AG09309 (cell line): ENCODE data around the gene NME9.
A peak's percentile ranks its signal among the peaks of the same experiment; 100 is the strongest.

Experiments
- DNase-seq: peaks from one replicate; pipeline ENCODE4 v3.0.0-alpha.2; 2010; ENCODE audit warnings: low read depth
- H3K4me3 ChIP-seq: 2 replicates; pipeline ENCODE4 v1.5.1; 2011; ENCODE audit warnings: mild to moderate bottlenecking, low read depth, low read length, moderate library complexity; ENCODE audit not compliant: control insufficient read depth
- TF ChIP-seq, protein P1 (sequence below): IDR thresholded peaks from 2 replicates; pipeline ENCODE4 v1.5.1; 2011; ENCODE audit warnings: mild to moderate bottlenecking, low read depth, low read length, inconsistent platforms; ENCODE audit not compliant: insufficient read depth, control insufficient read depth; ENCODE audit errors: missing control alignments

Gene NME9

GRCh38 chr3:138334608-138335007, 5.0 kb upstream of the NME9 start:
- no peak for DNase-seq
- TF ChIP-seq, protein P1, sequence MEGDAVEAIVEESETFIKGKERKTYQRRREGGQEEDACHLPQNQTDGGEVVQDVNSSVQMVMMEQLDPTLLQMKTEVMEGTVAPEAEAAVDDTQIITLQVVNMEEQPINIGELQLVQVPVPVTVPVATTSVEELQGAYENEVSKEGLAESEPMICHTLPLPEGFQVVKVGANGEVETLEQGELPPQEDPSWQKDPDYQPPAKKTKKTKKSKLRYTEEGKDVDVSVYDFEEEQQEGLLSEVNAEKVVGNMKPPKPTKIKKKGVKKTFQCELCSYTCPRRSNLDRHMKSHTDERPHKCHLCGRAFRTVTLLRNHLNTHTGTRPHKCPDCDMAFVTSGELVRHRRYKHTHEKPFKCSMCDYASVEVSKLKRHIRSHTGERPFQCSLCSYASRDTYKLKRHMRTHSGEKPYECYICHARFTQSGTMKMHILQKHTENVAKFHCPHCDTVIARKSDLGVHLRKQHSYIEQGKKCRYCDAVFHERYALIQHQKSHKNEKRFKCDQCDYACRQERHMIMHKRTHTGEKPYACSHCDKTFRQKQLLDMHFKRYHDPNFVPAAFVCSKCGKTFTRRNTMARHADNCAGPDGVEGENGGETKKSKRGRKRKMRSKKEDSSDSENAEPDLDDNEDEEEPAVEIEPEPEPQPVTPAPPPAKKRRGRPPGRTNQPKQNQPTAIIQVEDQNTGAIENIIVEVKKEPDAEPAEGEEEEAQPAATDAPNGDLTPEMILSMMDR = no peak
- no peak overlapping the region for H3K4me3 ChIP-seq

DNA sequence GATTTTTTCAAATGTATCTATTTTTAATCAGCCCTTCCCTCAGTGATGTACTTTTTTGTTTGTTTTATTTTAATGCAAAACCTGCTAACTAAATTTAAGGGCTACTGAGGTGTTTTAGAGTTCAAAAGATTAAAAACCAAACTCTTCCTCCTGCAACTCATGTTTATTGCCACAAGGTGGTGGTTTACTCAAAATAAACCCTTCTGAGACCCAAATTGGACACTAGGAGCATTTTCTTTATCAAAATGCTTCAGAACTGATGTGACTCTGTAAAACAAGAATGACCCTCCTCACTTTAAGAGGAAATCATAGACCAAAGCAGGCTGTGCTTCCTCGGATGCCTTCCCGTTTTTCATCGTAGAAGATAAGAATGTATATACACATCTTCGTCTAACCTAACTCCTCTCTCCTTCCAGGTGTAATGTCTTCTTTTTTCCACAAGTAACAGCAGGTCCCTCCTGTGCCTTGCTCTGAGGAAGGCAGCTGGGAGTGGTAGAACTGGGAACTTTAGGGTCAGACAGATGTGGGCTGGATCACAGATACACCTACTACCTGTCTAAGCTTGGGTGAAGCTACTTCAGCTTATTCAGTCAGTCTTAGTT, 2.9 kb upstream of the NME9 start:
- TF ChIP-seq, protein P1 = peak; percentile 52
- no peak for DNase-seq
- H3K4me3 ChIP-seq = no peak overlapping the region

- TF ChIP-seq, protein P1 = peak; percentile 42
- no peak overlapping the region for H3K4me3 ChIP-seq
- DNase-seq = no peak
Observed at GRCh38 chr3:138331143-138331894, 1.7 kb upstream of the NME9 start.

- TF ChIP-seq, protein P1 = no peak
- no peak for DNase-seq
- peak overlapping the region; percentile 57 for H3K4me3 ChIP-seq
Observed at GRCh38 chr3:138329984-138330293, 288 bp upstream of the NME9 start.

DNA sequence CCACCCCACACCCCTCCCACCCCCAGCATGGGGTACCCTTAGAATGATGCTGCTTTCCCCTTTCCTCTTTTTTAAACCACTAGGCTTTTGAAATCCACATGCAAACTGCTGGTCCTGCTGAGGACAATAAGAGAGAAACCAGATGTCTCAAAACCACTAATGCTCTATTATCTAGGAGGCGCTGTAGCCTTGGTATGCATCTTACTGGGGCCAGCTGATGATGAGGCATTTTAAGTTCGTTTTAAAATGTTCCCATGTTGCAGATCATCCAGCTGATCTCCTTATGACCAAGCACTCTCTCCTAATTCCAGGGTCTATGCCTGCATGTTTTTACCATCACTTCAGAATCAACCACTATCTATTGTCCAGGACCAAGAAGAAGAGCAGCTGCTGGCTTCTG, 1.3 kb downstream of the NME9 start:
- DNase-seq = no peak
- TF ChIP-seq, protein P1 = peak; percentile 26
- H3K4me3 ChIP-seq = no peak overlapping the region

DNA sequence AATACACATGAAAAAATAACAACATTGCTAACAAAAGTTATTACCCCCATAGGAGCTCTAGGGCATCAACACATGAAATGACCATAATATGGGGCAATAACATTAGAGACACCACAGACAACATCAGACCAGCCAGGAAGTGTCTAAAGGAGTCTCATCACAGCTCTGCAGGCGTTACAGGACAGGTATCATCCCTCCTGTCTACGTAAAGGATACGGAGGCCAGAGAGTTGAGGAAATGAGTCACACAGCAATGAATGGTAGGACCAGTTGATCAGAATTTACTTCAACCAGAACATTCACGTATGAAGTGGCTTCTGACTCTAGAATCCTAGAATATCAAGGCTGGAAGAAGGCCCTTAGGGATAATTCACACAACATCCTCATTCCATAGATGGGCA, 1.8 kb downstream of the NME9 start:
- H3K4me3 ChIP-seq = no peak overlapping the region

More for the DNA sequence above, 1.8 kb downstream of the NME9 start:
- no peak for DNase-seq
- TF ChIP-seq, protein P1 = no peak
